GM13976 (cell line): ENCODE data around the gene UBE2I.
"Not testable (repeated sequence)": the region's sequence is repeated elsewhere in the genome, so short reads cannot be mapped to it uniquely, and the experiment has no call there.

Experiments used
- DNase-seq: peaks from one replicate; pipeline ENCODE4 v3.0.0; 2012; ENCODE audit warnings: low spot score
- in situ Hi-C: fragments of 300-500 bp; cut with MboI; formaldehyde crosslinking; loops from one replicate; pipeline ENCODE4 v1.12.0; 2022; ENCODE audit warnings: low sequenced_read_pairs, mixed read lengths, inconsistent platforms; ENCODE audit not compliant: unreplicated experiment
- TF ChIP-seq, protein P1 (sequence below): IDR thresholded peaks from 2 replicates; pipeline ENCODE4 v1.5.1; 2012; ENCODE audit warnings: borderline replicate concordance, mild to moderate bottlenecking; ENCODE audit not compliant: insufficient read depth; ENCODE audit errors: extremely low read depth, missing control alignments, control extremely low read depth

UBE2I gene

DNA sequence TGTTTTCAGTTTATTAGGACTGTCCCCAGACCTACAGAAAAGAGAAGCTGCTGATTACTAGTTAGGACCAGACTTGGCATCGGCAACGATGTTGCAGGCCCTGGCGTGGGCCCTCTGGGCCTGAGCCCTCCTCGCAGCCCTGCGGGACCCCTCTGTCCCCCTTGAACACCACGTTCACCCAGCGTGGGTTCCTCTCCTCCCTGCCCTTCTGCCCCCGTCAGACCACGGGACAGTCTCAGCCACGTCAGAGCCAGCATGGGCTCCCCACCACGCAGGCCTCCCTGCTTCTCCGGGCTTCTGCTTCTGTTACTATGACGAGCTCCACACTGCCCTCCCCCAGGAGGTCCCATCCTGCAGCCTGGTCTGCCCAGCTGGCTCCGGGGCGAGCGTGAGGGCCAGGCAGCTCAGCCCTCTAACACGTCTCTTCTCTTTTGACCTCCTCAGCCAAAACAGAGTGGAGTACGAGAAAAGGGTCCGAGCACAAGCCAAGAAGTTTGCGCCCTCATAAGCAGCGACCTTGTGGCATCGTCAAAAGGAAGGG is 14.9 kb downstream of the UBE2I start:
- in situ Hi-C loops = loop anchor here (25.0 kb wide), 1 partner anchor 112 kb away; no protein-coding TSS in a partner anchor
- TF ChIP-seq, protein P1, sequence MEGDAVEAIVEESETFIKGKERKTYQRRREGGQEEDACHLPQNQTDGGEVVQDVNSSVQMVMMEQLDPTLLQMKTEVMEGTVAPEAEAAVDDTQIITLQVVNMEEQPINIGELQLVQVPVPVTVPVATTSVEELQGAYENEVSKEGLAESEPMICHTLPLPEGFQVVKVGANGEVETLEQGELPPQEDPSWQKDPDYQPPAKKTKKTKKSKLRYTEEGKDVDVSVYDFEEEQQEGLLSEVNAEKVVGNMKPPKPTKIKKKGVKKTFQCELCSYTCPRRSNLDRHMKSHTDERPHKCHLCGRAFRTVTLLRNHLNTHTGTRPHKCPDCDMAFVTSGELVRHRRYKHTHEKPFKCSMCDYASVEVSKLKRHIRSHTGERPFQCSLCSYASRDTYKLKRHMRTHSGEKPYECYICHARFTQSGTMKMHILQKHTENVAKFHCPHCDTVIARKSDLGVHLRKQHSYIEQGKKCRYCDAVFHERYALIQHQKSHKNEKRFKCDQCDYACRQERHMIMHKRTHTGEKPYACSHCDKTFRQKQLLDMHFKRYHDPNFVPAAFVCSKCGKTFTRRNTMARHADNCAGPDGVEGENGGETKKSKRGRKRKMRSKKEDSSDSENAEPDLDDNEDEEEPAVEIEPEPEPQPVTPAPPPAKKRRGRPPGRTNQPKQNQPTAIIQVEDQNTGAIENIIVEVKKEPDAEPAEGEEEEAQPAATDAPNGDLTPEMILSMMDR = no peak
- no peak for DNase-seq

DNA sequence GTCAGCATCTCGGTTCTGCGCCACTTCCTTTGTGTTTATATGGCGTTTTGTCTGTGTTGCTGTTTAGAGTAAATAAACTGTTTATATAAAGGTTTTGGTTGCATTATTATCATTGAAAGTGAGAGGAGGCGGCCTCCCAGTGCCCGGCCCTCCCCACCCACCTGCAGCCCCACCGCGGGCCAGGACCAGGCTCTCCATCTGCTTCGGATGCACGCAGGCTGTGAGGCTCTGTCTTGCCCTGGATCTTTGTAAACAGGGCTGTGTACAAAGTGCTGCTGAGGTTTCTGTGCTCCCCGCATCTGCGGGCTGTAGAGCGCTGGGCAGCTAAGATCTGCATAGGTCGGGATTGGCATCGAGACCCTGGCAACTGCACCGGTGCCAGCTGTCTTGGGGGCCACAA is 15.8 kb downstream of the UBE2I start:
- TF ChIP-seq, protein P1 = no peak
- DNase-seq = no peak
- in situ Hi-C loops = no loop called here

DNA sequence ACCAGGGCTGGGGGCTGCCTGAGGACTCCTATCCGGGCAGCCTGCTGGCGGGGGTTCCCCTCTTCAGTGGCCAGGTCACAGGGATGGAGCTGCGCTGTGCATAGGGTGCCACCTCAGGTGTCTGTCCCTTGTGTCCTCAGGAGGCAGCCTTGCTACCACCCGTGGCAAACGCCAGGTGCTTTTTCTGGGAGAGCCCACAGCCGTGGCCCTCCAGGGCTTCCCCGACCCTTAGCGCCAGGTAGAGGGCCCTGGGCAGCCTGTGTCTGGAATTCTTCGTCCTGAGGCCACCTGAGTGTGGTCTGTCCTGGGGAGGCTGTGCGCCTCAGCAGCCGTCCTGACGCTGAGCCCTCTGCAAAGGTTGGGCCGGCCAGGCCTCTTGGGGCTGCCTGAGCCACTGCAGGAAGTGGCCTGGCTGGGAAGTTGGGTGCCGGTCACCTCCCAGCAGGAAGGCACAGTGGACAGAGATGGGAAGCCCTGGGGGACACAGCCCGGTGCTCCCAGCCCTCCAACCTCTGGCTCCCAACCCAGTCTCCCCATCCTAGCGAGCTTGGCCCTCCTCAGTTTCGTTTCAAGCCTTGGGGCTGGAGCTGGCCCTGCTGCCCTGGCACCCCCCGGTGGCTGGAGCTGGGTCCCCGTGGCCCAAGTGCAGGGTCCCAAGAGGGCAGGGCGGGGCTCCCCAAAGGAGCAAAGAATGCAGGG is 16.4 kb downstream of the UBE2I start:
- DNase-seq = no peak
- in situ Hi-C loops = no loop called here
- TF ChIP-seq, protein P1 = no peak

DNA sequence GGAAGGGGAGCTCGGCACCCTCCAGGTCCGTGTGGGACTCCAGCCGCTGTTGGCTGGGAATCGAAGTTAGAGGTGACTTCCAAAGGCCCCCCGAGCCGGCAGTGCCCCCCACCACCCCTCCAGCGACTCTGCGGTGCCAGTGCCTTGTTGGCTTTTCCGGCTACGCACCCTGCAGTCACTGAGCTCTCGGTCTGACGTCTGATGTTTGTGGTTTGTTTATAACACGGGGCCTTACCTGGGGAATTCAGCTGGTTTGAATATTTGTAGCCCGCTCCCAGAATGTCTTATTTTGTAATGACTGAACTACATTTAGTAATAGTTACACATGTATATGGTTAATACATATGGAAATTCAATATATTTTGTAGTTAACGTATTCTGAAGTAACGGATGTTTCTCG is 17.0 kb downstream of the UBE2I start:
- TF ChIP-seq, protein P1 = no peak
- in situ Hi-C loops = no loop called here
- DNase-seq = no peak

DNA sequence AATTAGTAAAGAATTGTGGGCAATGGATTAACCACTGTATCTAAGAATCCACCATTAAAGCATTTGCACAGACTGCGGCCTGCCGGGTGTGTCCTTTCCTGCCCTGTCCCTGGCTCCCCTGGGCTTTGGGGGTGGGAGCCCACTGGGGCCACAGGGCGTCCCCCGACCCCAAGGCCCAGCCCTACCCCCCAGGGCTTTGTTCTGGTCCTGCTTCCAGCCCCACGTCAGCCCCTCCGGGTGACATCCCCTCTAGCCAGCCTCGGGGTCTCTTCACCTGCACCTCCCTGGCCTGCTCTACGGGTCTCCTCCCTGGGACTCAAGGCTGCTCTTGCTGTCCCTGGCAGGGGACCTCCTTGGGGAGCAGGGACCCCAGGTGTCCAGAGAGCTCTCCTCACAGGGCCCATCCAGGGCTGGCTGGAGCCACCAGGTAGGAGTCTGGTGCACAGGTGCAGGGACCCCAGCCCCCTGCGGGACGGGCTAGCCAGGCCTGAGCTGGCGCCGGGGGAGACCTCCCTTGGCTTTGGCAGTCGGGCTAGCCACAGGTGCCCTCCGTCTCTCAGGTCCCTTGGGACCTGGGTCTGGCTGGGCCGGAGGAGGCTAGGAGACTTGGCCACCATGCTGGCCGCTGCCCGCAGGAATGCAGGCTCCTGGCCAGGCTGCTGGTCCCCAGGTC is 17.6 kb downstream of the UBE2I start:
- in situ Hi-C loops = no loop called here
- TF ChIP-seq, protein P1 = no peak
- no peak for DNase-seq

DNA sequence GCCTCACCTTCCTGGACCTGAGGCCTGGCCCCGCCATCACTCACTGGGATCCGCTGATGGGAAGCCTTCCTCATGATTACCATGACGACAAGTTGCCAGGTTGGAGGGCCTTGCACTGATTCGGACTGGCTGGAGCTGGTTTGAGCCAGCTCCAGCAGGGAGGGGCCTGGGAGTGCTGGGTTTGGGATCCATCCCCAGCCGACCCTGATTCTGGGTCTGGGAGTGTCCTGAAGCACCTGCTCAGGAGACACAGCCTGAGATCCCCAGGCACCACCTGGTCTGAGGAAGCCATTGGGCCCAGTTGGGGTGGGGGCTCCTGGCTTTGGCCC is 18.1 kb downstream of the UBE2I start:
- TF ChIP-seq, protein P1 = no peak
- in situ Hi-C loops = no loop called here
- DNase-seq = no peak

DNA sequence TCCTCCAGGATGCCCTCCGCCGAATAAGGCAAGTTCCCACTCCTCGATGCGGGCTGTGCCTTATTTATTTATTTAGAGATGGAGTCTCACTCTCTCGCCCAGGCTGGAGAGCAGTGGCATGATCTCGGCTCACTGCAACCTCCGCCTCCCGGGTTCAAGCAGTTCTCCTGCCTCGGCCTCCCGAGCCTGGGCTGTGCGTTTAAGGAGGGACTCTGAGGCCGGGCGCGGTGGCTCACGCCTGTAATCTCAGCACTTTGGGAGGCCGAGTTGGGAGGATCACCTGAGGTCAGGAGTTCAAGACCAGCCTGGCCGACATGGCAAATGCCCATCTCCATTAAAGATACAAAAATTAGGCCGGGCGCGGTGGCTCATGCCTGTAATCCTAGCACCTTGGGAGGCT is 18.7 kb downstream of the UBE2I start:
- DNase-seq, in situ Hi-C loops: not testable (repeated sequence)

DNA sequence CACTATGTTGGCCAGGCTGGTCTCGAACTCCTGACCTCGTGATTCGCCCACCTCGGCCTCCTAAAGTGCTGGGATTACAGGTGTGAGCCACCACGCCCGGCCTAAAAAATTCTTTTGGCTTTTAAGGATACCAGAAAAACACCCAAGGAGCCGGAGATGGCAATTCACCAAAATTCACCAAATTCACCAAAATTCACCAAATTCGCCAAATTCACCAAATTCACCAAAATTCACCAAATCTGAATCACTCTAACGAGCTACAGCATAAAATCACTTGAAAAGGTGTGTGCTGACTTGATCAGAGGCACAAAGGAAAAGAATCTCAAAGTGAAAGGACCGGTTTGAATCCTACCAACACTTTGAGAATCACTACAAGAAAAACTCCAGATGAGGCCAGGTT is 19.5 kb downstream of the UBE2I start:
- DNase-seq, in situ Hi-C loops: not testable (repeated sequence)
